GM12874 (cell line): Measurements from ENCODE around the gene CEP85.

Experiments used
- TF ChIP-seq, protein P1 (sequence below): IDR thresholded peaks from 2 replicates; pipeline ENCODE4 v1.5.1; 2011; ENCODE audit warnings: low read depth, mild to moderate bottlenecking, control low read depth, low read length, moderate library complexity; ENCODE audit not compliant: insufficient read depth

Gene CEP85

DNA sequence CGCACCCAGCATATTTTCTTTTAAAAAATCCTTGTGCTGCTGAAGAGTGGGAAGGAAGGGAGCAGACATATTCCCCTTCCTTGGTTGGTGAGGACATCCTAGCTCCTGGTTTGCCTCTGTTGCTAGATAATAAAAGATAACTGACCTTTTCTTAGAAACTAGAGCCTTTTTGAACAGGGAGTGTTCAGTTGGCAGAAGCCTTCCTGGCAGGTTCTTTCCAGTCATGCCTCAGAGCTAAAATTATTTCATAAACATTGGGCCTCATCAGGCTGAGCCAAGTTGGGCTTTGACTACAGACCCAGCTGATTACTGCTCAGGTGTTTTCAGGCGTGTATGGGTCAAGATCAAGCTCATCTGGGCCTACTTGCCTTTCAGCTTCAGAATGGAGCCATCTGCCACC, 23.2 kb downstream of the CEP85 start:
- TF ChIP-seq, protein P1, sequence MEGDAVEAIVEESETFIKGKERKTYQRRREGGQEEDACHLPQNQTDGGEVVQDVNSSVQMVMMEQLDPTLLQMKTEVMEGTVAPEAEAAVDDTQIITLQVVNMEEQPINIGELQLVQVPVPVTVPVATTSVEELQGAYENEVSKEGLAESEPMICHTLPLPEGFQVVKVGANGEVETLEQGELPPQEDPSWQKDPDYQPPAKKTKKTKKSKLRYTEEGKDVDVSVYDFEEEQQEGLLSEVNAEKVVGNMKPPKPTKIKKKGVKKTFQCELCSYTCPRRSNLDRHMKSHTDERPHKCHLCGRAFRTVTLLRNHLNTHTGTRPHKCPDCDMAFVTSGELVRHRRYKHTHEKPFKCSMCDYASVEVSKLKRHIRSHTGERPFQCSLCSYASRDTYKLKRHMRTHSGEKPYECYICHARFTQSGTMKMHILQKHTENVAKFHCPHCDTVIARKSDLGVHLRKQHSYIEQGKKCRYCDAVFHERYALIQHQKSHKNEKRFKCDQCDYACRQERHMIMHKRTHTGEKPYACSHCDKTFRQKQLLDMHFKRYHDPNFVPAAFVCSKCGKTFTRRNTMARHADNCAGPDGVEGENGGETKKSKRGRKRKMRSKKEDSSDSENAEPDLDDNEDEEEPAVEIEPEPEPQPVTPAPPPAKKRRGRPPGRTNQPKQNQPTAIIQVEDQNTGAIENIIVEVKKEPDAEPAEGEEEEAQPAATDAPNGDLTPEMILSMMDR = no peak

DNA sequence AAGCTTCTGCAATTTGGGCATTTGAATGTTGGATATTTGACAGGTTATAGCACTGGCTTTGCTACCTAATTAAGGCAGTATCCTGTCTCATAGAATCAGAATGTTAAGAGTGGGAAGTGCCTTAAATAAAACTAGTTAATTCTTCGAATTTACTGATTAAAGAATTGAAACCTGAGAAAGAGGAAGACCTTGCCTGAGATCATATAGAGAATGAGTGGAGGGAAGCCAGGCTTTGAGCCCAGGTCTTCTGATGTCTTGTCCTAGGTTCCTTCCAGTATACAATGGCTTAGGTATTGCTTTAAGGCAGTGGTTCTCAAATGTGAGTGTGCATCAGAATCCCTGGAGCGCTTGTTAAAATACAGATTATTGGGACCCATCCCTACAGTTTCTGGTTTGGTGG, 25.0 kb downstream of the CEP85 start:
- TF ChIP-seq, protein P1 = no peak

DNA sequence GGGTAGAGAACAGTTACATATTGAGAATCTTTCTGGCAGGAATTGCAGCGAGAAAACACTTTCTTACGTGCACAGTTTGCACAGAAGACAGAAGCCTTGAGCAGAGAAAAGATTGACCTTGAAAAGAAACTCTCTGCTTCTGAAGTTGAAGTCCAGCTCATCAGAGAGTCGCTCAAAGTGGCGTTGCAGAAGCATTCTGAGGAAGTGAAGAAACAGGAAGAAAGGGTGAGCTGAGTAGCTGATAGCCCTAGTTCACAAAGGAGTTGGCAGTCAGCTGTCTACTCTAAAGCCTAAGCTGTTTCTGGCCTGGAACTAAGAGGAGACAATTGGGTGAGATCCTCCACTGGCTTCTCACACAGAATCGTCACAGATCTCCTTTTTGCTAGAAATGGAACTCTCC, 25.6 kb downstream of the CEP85 start:
- TF ChIP-seq, protein P1 = no peak

DNA sequence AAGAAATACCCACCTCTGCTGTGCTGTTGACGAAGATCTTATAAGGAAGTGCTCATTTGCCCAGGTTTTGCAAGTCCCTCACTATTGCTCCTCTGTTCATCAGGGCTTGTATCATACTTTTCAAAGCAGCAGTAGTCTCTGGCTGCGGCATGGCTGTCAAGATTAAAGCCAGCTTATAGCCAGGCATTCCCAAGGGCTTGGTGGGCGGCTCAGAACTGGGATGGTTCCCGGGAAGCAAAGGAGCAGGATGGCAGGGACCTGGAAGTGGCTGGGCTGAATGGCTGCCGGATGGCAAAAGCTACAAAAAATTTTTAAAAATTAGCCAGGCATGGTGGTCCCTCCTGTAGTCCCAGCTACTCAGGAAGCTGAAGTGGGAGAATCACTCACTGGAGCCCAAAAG, 29.2 kb downstream of the CEP85 start:
- TF ChIP-seq, protein P1 = no peak

DNA sequence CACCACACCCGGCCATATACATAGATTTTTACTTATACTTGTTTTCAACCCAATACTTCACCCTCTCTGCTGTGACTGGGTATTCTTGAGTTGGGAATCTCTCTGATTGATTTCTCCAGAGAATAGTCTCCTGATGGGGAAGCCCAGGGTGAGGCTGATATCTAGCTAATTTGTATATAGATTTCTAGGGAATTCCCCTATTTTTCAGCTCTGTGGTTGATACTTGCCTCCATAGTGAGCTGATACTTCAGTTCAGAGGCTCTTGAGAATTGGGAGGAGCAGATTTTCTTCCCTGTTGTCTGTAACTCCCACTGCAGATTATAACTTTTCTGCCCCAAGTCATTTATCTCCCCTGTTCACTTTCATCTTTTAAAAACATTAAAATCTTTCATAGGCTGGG, 31.4 kb downstream of the CEP85 start:
- TF ChIP-seq, protein P1 = no peak

DNA sequence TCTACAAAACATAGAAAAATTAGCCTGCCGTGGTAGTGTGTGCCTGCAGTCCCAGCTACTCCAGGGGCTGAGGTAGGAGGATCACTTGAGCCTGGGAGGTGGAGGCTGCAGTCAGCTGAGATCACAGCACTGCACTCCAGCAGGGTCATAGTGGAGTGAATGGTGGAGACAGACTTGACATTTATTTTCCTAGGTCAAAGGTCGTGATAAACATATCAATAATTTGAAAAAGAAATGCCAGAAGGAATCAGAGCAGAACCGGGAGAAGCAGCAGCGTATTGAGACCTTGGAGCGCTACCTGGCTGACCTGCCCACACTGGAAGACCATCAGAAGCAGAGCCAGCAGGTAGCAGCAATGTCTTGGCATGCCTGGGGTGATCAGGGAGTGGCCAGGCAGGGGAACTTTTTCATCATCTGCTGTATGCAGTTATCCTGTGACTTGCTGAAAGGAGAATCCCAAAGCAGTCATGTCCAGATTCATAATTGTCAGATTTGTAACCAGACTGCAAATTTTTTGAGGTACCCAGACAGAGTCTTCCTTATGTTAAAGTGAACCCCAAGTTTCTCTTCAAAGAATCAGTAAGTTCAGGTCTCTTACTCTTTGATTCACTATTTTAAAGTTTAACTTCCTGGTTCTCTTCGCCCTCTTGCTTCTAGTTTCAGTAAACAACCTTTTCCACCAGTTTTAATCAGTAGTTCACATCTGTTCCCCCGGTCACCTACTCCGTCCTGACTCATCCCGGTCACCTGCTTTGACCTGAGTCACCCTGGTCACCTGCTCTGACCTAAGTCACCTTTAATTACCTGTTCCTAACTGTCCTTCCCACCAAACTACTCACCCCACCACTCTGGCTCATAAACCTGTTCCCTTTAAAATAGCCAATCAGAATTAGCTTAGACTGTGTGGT, 34.5 kb downstream of the CEP85 start:
- TF ChIP-seq, protein P1 = no peak

DNA sequence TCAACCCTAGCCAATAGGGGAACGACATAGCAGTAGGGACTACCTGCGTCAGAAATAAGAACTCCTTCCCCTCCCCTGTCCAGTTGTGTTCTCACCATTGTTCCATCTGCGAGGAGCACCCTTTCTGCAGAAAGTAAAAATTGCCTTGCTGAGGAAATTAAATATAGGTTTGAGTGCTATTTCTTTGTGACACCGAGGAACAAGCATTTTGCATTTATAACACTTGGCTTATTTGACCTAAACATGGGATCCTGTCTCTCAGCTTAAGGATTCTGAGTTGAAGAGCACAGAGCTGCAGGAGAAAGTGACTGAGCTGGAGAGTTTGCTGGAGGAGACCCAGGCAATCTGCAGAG, 35.2 kb downstream of the CEP85 start:
- TF ChIP-seq, protein P1 = no peak
